GM21717 (cell line): Measurements from ENCODE around the gene FCMR.

Source experiments
- ATAC-seq: cut with Tn5 transposase; IDR thresholded peaks from one replicate; pipeline ENCODE4 v1.9.1; 2021; ENCODE audit warnings: mild to moderate bottlenecking, moderate library complexity; ENCODE audit not compliant: unreplicated experiment

Gene FCMR

GRCh38 chr1:206903687-206904086 lies 18.1 kb downstream of the FCMR start:
- no peak for ATAC-seq

- no peak for ATAC-seq
Observed at GRCh38 chr1:206902702-206903101, 19.0 kb downstream of the FCMR start.

- no peak for ATAC-seq
Observed at GRCh38 chr1:206901944-206902343, 19.8 kb downstream of the FCMR start.

- ATAC-seq: no peak
Observed at GRCh38 chr1:206900149-206900548, 21.6 kb downstream of the FCMR start.

GRCh38 chr1:206899717-206900116 lies 22.0 kb downstream of the FCMR start:
- ATAC-seq: no peak

- no peak for ATAC-seq
Observed at GRCh38 chr1:206898915-206899431, 22.8 kb downstream of the FCMR start.

- ATAC-seq: no peak
Observed at GRCh38 chr1:206898089-206898914, 23.4 kb downstream of the FCMR start.

- no peak for ATAC-seq
Observed at GRCh38 chr1:206897175-206897574, 24.6 kb downstream of the FCMR start, which contains the start of gene IL24. Gene IL24 (plus strand): TSS chr1:206897443. CDS start chr1:206897833, 390 bp downstream.

- ATAC-seq: no peak
Observed at GRCh38 chr1:206896261-206896660, 25.5 kb downstream of the FCMR start.

- no peak for ATAC-seq
Observed at GRCh38 chr1:206895837-206896242, 25.9 kb downstream of the FCMR start.

- no peak for ATAC-seq
Observed at GRCh38 chr1:206895325-206895724, 26.4 kb downstream of the FCMR start.

GRCh38 chr1:206893380-206893779 lies 28.4 kb downstream of the FCMR start:
- no peak for ATAC-seq

- no peak for ATAC-seq
Observed at GRCh38 chr1:206892351-206892984, 29.3 kb downstream of the FCMR start.

- ATAC-seq: no peak
Observed at GRCh38 chr1:206891412-206891811, 30.3 kb downstream of the FCMR start.

- no peak for ATAC-seq
Observed at GRCh38 chr1:206890125-206891060, 31.3 kb downstream of the FCMR start.

GRCh38 chr1:206887701-206888100 lies 34.0 kb downstream of the FCMR start:
- ATAC-seq: no peak

- no peak for ATAC-seq
Observed at GRCh38 chr1:206886831-206887230, 34.9 kb downstream of the FCMR start.

GRCh38 chr1:206885341-206886060 lies 36.2 kb downstream of the FCMR start:
- no peak for ATAC-seq

GRCh38 chr1:206883876-206884275 lies 37.9 kb downstream of the FCMR start:
- no peak for ATAC-seq

GRCh38 chr1:206883160-206883559 lies 38.6 kb downstream of the FCMR start:
- ATAC-seq: no peak
